Measurements from ENCODE around the gene STAT5B.

Gene STAT5B

DNA sequence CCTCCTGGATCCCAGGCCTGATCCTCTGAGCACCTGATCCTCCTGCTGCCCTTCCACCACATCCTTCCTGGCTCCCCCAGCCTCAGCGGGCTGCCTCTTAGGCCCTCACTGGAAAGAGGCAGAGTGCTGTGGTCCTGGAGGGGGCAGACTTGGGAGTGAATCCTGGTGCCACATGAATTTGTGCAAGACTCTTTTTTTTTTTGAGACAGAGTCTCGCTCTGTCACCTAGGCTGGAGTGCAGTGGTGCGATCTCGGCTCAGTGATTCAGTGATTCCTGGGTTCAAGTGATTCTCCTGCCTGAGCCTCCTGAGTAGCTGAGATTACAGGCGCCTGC, 84.9 kb downstream of the STAT5B start:
- no peak for TF ChIP-seq EP300 (IDR thresholded peaks at IDR 0.05; ENCODE audit: borderline replicate concordance)
- TF ChIP-seq TAF1 (IDR thresholded peaks at IDR 0.05; ENCODE audit: low read depth): no peak
- TF ChIP-seq, protein P1, sequence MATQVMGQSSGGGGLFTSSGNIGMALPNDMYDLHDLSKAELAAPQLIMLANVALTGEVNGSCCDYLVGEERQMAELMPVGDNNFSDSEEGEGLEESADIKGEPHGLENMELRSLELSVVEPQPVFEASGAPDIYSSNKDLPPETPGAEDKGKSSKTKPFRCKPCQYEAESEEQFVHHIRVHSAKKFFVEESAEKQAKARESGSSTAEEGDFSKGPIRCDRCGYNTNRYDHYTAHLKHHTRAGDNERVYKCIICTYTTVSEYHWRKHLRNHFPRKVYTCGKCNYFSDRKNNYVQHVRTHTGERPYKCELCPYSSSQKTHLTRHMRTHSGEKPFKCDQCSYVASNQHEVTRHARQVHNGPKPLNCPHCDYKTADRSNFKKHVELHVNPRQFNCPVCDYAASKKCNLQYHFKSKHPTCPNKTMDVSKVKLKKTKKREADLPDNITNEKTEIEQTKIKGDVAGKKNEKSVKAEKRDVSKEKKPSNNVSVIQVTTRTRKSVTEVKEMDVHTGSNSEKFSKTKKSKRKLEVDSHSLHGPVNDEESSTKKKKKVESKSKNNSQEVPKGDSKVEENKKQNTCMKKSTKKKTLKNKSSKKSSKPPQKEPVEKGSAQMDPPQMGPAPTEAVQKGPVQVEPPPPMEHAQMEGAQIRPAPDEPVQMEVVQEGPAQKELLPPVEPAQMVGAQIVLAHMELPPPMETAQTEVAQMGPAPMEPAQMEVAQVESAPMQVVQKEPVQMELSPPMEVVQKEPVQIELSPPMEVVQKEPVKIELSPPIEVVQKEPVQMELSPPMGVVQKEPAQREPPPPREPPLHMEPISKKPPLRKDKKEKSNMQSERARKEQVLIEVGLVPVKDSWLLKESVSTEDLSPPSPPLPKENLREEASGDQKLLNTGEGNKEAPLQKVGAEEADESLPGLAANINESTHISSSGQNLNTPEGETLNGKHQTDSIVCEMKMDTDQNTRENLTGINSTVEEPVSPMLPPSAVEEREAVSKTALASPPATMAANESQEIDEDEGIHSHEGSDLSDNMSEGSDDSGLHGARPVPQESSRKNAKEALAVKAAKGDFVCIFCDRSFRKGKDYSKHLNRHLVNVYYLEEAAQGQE (IDR thresholded peaks at IDR 0.05; ENCODE audit: low read depth): no peak
- no peak for TF ChIP-seq NFIC (IDR thresholded peaks at IDR 0.05)
- no peak for TF ChIP-seq CEBPB (IDR thresholded peaks at IDR 0.05)
- no peak for TF ChIP-seq USF1 (IDR thresholded peaks at IDR 0.05)
- no peak for TF ChIP-seq TEAD4 (IDR thresholded peaks at IDR 0.05)
- TF ChIP-seq YY1 (IDR thresholded peaks at IDR 0.05; ENCODE audit: low read depth): no peak
- TF ChIP-seq CREB1 (IDR thresholded peaks at IDR 0.05; ENCODE audit: low read depth): no peak
- no peak for TF ChIP-seq ZBTB7A (IDR thresholded peaks at IDR 0.05; ENCODE audit: low read depth)
- TF ChIP-seq EGR1 (IDR thresholded peaks at IDR 0.05): no peak
- no peak for TF ChIP-seq TCF12 (IDR thresholded peaks at IDR 0.05; ENCODE audit: low read depth)
- TF ChIP-seq RAD21 (IDR thresholded peaks at IDR 0.05; ENCODE audit: low read depth): no peak
- TF ChIP-seq MAX (IDR thresholded peaks at IDR 0.05): no peak
- TF ChIP-seq FOXM1 (IDR thresholded peaks at IDR 0.05; ENCODE audit: borderline replicate concordance, low read depth): no peak

DNA sequence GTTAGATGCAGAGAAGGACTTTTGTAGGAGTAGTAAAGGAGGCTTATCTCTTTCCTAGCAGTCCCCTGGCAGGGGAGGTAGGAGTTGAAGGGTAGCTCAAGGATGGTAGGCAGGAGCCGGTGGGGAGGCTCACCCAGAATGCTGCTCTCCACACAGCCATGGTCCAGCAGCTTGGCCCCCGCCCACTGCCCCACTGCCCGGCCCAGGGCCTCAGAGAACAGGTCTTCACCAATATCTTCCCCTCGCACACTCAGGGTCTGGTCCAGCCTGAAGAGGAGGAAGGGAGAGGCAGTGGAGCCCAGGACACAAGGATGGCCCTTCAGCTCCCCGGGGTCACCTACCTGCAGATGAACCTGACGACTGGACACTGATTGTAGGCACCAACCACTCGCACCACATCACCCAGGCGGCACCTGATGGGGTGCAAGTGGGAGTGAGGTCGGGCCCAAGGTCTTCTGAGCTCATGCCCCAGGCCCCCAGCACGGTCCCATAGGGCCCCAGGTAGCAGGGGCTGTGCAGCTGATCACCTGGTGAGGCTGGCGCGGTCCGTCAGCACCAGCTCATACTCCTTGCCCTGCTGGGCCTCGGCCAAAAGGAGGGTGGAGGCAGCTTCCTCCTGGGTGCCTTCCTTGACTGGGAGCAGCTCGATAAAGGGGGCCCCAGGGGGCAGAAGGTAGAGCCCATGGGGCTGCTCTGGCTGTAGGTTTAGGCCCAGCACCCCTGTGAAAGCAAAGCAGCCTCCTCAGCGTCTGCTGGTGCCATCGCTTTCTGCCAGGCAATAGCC, 85.5 kb downstream of the STAT5B start:
- TF ChIP-seq TAF1 (IDR thresholded peaks at IDR 0.05; ENCODE audit: low read depth): no peak
- no peak for TF ChIP-seq TCF12 (IDR thresholded peaks at IDR 0.05; ENCODE audit: low read depth)
- no peak for TF ChIP-seq RAD21 (IDR thresholded peaks at IDR 0.05; ENCODE audit: low read depth)
- TF ChIP-seq EGR1 (IDR thresholded peaks at IDR 0.05): no peak
- no peak for TF ChIP-seq USF1 (IDR thresholded peaks at IDR 0.05)

DNA sequence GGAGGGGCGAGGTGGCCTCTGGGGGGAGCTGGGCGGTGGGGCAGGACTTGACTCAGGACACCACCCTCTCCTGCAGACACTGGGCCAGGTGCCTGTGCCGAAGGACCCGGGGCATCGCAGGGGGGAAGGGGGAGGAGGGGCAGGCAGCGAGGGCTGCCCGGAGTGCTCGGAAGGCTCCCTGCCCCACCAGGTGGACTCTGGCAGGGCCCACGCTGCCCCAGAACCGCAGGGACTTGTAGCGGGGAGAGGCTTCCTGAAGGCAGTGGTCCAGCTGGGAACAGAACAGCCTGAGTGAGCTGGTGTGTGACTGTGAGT, 86.6 kb downstream of the STAT5B start:
- TF ChIP-seq YY1 (IDR thresholded peaks at IDR 0.05; ENCODE audit: low read depth) (no peak), TAF1 (IDR thresholded peaks at IDR 0.05; ENCODE audit: low read depth) (no peak), ZBTB7A (IDR thresholded peaks at IDR 0.05; ENCODE audit: low read depth) (no peak), EGR1 (IDR thresholded peaks at IDR 0.05) (no peak), TEAD4 (IDR thresholded peaks at IDR 0.05) (no peak), EP300 (IDR thresholded peaks at IDR 0.05; ENCODE audit: borderline replicate concordance) (no peak), FOXM1 (IDR thresholded peaks at IDR 0.05; ENCODE audit: borderline replicate concordance, low read depth) (no peak), NFIC (IDR thresholded peaks at IDR 0.05) (no peak), RAD21 (IDR thresholded peaks at IDR 0.05; ENCODE audit: low read depth) (no peak), MAX (IDR thresholded peaks at IDR 0.05) (no peak), USF1 (IDR thresholded peaks at IDR 0.05) (no peak), CREB1 (IDR thresholded peaks at IDR 0.05; ENCODE audit: low read depth) (no peak), TCF12 (IDR thresholded peaks at IDR 0.05; ENCODE audit: low read depth) (no peak), CEBPB (IDR thresholded peaks at IDR 0.05) (no peak)
- TF ChIP-seq, protein P1 (IDR thresholded peaks at IDR 0.05; ENCODE audit: low read depth): no peak

DNA sequence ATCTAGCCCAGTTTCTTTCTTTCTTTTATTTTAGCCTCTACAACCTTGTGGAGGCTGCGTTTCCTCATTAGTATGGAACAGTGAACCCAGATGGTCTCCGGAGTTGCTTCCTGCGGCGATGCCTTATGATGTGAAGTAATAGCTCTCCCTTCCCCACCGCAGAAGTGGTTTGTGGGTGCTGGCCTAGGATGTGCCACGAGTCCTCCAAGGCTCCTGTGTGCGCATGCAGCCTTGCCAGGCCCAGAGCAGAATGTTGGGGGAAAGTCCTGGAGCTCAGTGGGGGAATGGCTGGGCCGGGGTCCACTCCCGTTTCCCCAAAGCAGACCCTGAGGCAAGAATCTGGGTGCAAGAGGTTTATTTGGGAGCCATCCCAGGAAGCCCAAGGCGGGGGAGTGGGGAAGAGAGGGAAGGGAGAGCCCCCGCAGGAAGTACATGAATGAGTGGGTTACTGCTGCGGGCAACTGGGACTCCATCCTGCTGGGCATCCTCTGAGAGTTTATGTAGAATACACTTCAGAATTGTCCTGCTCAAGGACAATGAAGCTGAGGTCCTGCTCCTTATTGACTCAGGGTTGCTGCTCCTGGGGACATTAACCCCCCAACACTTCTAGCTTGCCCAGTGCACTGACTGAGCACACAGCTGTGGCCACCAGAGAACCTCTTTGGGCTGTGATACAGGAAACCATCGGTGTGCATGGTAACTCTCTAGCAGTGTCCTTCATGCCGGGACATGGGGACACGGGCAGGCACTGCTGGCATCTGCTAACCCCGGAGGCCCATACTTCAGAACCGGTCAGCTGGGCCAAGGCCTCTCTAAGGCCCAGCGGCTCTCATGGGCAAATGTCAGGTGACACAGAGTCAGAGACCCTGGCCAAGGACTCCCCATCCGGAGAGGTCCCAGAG, 87.2 kb downstream of the STAT5B start:
- TF ChIP-seq CREB1 (IDR thresholded peaks at IDR 0.05; ENCODE audit: low read depth): no peak
- TF ChIP-seq TAF1 (IDR thresholded peaks at IDR 0.05; ENCODE audit: low read depth): no peak
- no peak for TF ChIP-seq EGR1 (IDR thresholded peaks at IDR 0.05)
- no peak for TF ChIP-seq YY1 (IDR thresholded peaks at IDR 0.05; ENCODE audit: low read depth)
- no peak for TF ChIP-seq FOXM1 (IDR thresholded peaks at IDR 0.05; ENCODE audit: borderline replicate concordance, low read depth)
- TF ChIP-seq ZBTB7A (IDR thresholded peaks at IDR 0.05; ENCODE audit: low read depth): no peak
- no peak for TF ChIP-seq MAX (IDR thresholded peaks at IDR 0.05)
- TF ChIP-seq TCF12 (IDR thresholded peaks at IDR 0.05; ENCODE audit: low read depth): no peak
- TF ChIP-seq CEBPB (IDR thresholded peaks at IDR 0.05): no peak
- TF ChIP-seq TEAD4 (IDR thresholded peaks at IDR 0.05): no peak
- TF ChIP-seq RAD21 (IDR thresholded peaks at IDR 0.05; ENCODE audit: low read depth): no peak
- no peak for TF ChIP-seq EP300 (IDR thresholded peaks at IDR 0.05; ENCODE audit: borderline replicate concordance)
- TF ChIP-seq USF1 (IDR thresholded peaks at IDR 0.05): no peak
- no peak for TF ChIP-seq NFIC (IDR thresholded peaks at IDR 0.05)
- TF ChIP-seq, protein P1 (IDR thresholded peaks at IDR 0.05; ENCODE audit: low read depth): no peak

All from Ishikawa (cell line).